ENCODE measurements around the gene OPALIN.

- TF ChIP-seq POLR2AphosphoS5 (IDR thresholded peaks at IDR 0.05; ENCODE audit: low read depth, low read length) (no peak), POLR2A (IDR thresholded peaks at IDR 0.05; ENCODE audit: low read depth, low read length) (no peak), TAF1 (IDR thresholded peaks at IDR 0.05; ENCODE audit: borderline replicate concordance, low read depth, low read length) (no peak)
These were observed at the start of gene OPALIN for GRCh38 chr10:96358851-96359540.

Measured in GM12892 (cell line).